ENCODE data around the gene RTF2. TPM values are rescaled to one million over a fixed set of nuclear protein-coding genes. Genes with fewer than 3 reads are reported as not detected.
A peak's percentile ranks its signal among the peaks of the same experiment; 100 is the strongest.

The RTF2 gene
- total and polyA plus RNA-seq, 2 of the 13 experiments (the other 11 are each of a cell fraction or from before 2014, with no cell fraction given) = 81.8 to 142 TPM

DNA sequence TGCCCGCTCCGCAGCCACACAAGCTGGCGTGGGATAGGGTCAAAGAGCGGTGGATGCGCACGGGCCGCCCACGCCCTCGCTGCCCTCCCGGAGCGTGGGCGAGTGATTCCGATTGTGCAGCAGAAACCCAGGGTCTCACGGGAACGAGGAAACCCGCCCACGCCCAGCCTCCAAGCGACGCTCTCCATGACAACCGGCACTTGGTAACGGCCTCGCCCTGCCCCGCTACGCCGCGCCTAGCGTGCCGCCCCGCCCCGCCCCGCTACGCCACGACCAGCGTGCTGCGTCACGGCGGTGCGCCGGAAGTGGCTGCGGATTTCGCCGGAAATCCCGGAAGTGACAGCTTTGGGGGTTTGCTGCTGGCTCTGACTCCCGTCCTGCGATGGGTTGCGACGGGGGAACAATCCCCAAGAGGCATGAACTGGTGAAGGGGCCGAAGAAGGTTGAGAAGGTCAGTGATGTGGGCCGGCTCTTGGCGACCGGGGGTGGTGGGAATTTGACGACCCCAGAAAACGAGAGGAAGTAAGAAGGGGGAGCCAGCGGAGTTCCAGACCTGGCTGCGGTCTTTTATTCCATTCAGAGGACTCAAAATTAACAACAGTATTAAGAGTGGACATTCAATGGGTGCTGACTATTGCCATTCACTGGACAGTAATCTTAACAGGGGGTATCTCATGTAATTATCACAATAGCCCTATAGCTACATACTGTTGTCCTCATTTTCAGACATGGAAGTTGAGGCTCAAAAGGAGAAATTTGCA is at the start of gene RTF2 (continued):
- peak; percentile 79 for TF ChIP-seq FOSL2 (CRISPR knock-in tag; IDR thresholded peaks at IDR 0.05)
- no peak for TF ChIP-seq NBN (conservative IDR thresholded peaks at IDR 0.05)
- peak; percentile 98 for TF ChIP-seq REL (CRISPR knock-in tag; conservative IDR thresholded peaks at IDR 0.05)
- no peak for TF ChIP-seq ZNF644 (CRISPR knock-in tag; IDR thresholded peaks at IDR 0.05; ENCODE audit: low read depth)
- TF ChIP-seq ZNF230 (CRISPR knock-in tag; IDR thresholded peaks at IDR 0.05) = peak; percentile 77
- TF ChIP-seq MEF2D (CRISPR knock-in tag; IDR thresholded peaks at IDR 0.05) = no peak
- TF ChIP-seq MEIS1 (CRISPR knock-in tag; IDR thresholded peaks at IDR 0.05; ENCODE audit: borderline replicate concordance) = peak; percentile 97; the same call in 1 of the 2 replicates
- no peak for TF ChIP-seq ATRX (CRISPR knock-in tag; IDR thresholded peaks at IDR 0.05; ENCODE audit: borderline replicate concordance)
- 0 out of 2 replicates have a peak, but pooled peaks have one; percentile 33 for TF ChIP-seq ZNF263 (CRISPR knock-in tag; IDR thresholded peaks at IDR 0.05)
- peak; percentile 68; the same call in 1 of the 2 replicates for TF ChIP-seq AHDC1 (CRISPR knock-in tag; IDR thresholded peaks at IDR 0.05; ENCODE audit: borderline replicate concordance)
- peak; percentile 98 for TF ChIP-seq ZBTB38 (CRISPR knock-in tag; IDR thresholded peaks at IDR 0.05)
- peak; percentile 93 for TF ChIP-seq TEAD3 (CRISPR knock-in tag; optimal IDR thresholded peaks at IDR 0.05; ENCODE audit: borderline replicate concordance)
- no peak for TF ChIP-seq FLYWCH1 (CRISPR knock-in tag; IDR thresholded peaks at IDR 0.05)
- TF ChIP-seq WIZ (CRISPR knock-in tag; IDR thresholded peaks at IDR 0.05) = peak; percentile 99
- peak; percentile 99 for TF ChIP-seq KDM5A (IDR thresholded peaks at IDR 0.05; ENCODE audit: borderline replicate concordance, low read length)
- no peak; a peak in 2 of 4 replicates for TF ChIP-seq MAFK (conservative IDR thresholded peaks at IDR 0.05 in 1 of 2, IDR thresholded peaks at IDR 0.05 in 1 of 2; ENCODE audit: low read length in 2 of 2)
- TF ChIP-seq POLR2AphosphoS2 (IDR thresholded peaks at IDR 0.05; ENCODE audit: low read depth, low read length) = peak; percentile 80; the same call in 1 of the 2 replicates
- TF ChIP-seq BRD4 (CRISPR knock-in tag; IDR thresholded peaks at IDR 0.05) = peak; percentile 97
- no peak for TF ChIP-seq ZNF577 (CRISPR knock-in tag; IDR thresholded peaks at IDR 0.05; ENCODE audit: borderline replicate concordance, low read depth)
- no peak for TF ChIP-seq CENPT (CRISPR knock-in tag; IDR thresholded peaks at IDR 0.05; ENCODE audit: low read depth)
- no peak; the same call in 1 of the 2 replicates for TF ChIP-seq ZNF557 (CRISPR knock-in tag; IDR thresholded peaks at IDR 0.05)
- TF ChIP-seq XRCC5 (optimal IDR thresholded peaks at IDR 0.05; ENCODE audit: low read length) = peak; percentile 95
- peak; percentile 99 for TF ChIP-seq ZNF619 (CRISPR knock-in tag; IDR thresholded peaks at IDR 0.05)
- 0 out of 2 replicates have a peak, but pooled peaks have one; percentile 18 for TF ChIP-seq NR3C1 (CRISPR knock-in tag; IDR thresholded peaks at IDR 0.05)
- 0 out of 2 replicates have a peak, but pooled peaks have one; percentile 10 for TF ChIP-seq KDM6A (CRISPR knock-in tag; IDR thresholded peaks at IDR 0.05; ENCODE audit: low read depth)
- TF ChIP-seq AHR (CRISPR knock-in tag; IDR thresholded peaks at IDR 0.05) = 0 out of 2 replicates have a peak, but pooled peaks have one; percentile 94
- no peak; the same call in 1 of the 2 replicates for TF ChIP-seq NCOA1 (CRISPR knock-in tag; IDR thresholded peaks at IDR 0.05)
- TF ChIP-seq ZNF570 (CRISPR knock-in tag; IDR thresholded peaks at IDR 0.05; ENCODE audit: borderline replicate concordance) = 0 out of 2 replicates have a peak, but pooled peaks have one; percentile 17
